ENCODE measurements around the gene MAGEL2. TPM values are rescaled to one million over a fixed set of nuclear protein-coding genes. Genes with fewer than 3 reads are reported as not detected.

MAGEL2 gene
- not detected in 2 replicates for total RNA-seq (2021)
- Bru-seq, nascent RNA, result percentile 13 among the genes with signal in this experiment
- BruChase-seq, experiment 1, labeled RNA remaining after a 2-hour chase, result not detected
- not detected for BruChase-seq, experiment 2, labeled RNA remaining after a 6-hour chase
- long read RNA-seq, result 0 reads

GRCh38 chr15:23647421-23648370, at the start of gene MAGEL2:
MAGEL2 (minus strand) TSS chr15:23647867; CDS start chr15:23647742, 125 bp downstream.
- Histone ChIP-seq H3K36me3 (ENCODE audit: insufficient read depth, low read length, poor library complexity, severe bottlenecking) (no peaks in the 10 kb centered on the region), H3K27me3 (replicated peaks; ENCODE audit: insufficient read depth, low read depth, low read length, poor library complexity) (no peaks in the 10 kb centered on the region), H3K9me3 (ENCODE audit: low read depth, low read length, poor library complexity, severe bottlenecking) (peaks cover 4% of the 10 kb centered on the region), H3K4me3 (ENCODE audit: low read depth, low read length, poor library complexity, severe bottlenecking) (no peak within 1 kb of the TSS), H3K4me1 (ENCODE audit: insufficient read depth, low read length, poor library complexity, severe bottlenecking) (no peaks in the 10 kb centered on the region), H3K27ac (ENCODE audit: low read depth, low read length, poor library complexity, severe bottlenecking) (no peak within 1 kb of the TSS)
- no peak for DNase-seq (ENCODE audit: low spot score)
- intact Hi-C loops (cut with micrococcal nuclease; ENCODE audit: unreplicated experiment), result loop anchor here (10.0 kb wide), 1 partner anchor 207 kb away; no protein-coding TSS in a partner anchor
- ChIA-PET CTCF (no interaction called here), POLR2A (ENCODE audit: low non-redundant PET) (no interaction called here)
- BruUV-seq (replicated peaks), result no TSS peak
- TF ChIP-seq CTCF (conservative IDR thresholded peaks at IDR 0.05; ENCODE audit: low read depth, low read length), result no peak
- TF ChIP-seq EZH2 (IDR thresholded peaks at IDR 0.05; ENCODE audit: borderline replicate concordance, low read depth, low read length, poor library complexity, severe bottlenecking), result no peak

- POLR2A ChIA-PET (ENCODE audit: low non-redundant PET), result no interaction called here
- intact Hi-C loops (cut with micrococcal nuclease; ENCODE audit: unreplicated experiment), result no loop called here
- TF ChIP-seq EZH2 (IDR thresholded peaks at IDR 0.05; ENCODE audit: borderline replicate concordance, low read depth, low read length, poor library complexity, severe bottlenecking), result no peak
- no peak for TF ChIP-seq CTCF (conservative IDR thresholded peaks at IDR 0.05; ENCODE audit: low read depth, low read length)
These were observed 47.6 kb upstream of the MAGEL2 start for GRCh38 chr15:23695282-23695681.

GRCh38 chr15:23694592-23694991, 46.9 kb upstream of the MAGEL2 start:
- no peak overlapping the region for H3K27ac ChIP-seq (ENCODE audit: low read depth, low read length, poor library complexity, severe bottlenecking)
- intact Hi-C loops (cut with micrococcal nuclease; ENCODE audit: unreplicated experiment), result no loop called here
- TF ChIP-seq EZH2 (IDR thresholded peaks at IDR 0.05; ENCODE audit: borderline replicate concordance, low read depth, low read length, poor library complexity, severe bottlenecking), result no peak
- TF ChIP-seq CTCF (conservative IDR thresholded peaks at IDR 0.05; ENCODE audit: low read depth, low read length), result no peak
- no peak for DNase-seq (ENCODE audit: low spot score)
- POLR2A ChIA-PET (ENCODE audit: low non-redundant PET), result no interaction called here
- H3K9me3 ChIP-seq (ENCODE audit: low read depth, low read length, poor library complexity, severe bottlenecking), result peaks cover 37% of the 10 kb centered on the region
- H3K4me1 ChIP-seq (ENCODE audit: insufficient read depth, low read length, poor library complexity, severe bottlenecking), result no peaks in the 10 kb centered on the region
- no TSS peak for BruUV-seq (replicated peaks)
- H3K4me3 ChIP-seq (ENCODE audit: low read depth, low read length, poor library complexity, severe bottlenecking), result no peak overlapping the region
- no peaks in the 10 kb centered on the region for H3K27me3 ChIP-seq (replicated peaks; ENCODE audit: insufficient read depth, low read depth, low read length, poor library complexity)
- CTCF ChIA-PET, result no interaction called here
- H3K36me3 ChIP-seq (ENCODE audit: insufficient read depth, low read length, poor library complexity, severe bottlenecking), result no peaks in the 10 kb centered on the region

More at GRCh38 chr15:23695282-23695681, 47.6 kb upstream of the MAGEL2 start:
- Histone ChIP-seq H3K36me3 (ENCODE audit: insufficient read depth, low read length, poor library complexity, severe bottlenecking) (no peaks in the 10 kb centered on the region), H3K9me3 (ENCODE audit: low read depth, low read length, poor library complexity, severe bottlenecking) (peaks cover 31% of the 10 kb centered on the region), H3K27ac (ENCODE audit: low read depth, low read length, poor library complexity, severe bottlenecking) (no peak overlapping the region), H3K4me3 (ENCODE audit: low read depth, low read length, poor library complexity, severe bottlenecking) (no peak overlapping the region), H3K4me1 (ENCODE audit: insufficient read depth, low read length, poor library complexity, severe bottlenecking) (no peaks in the 10 kb centered on the region), H3K27me3 (replicated peaks; ENCODE audit: insufficient read depth, low read depth, low read length, poor library complexity) (no peaks in the 10 kb centered on the region)
- no peak for DNase-seq (ENCODE audit: low spot score)
- BruUV-seq (replicated peaks), result no TSS peak
- CTCF ChIA-PET, result no interaction called here

Data from A673 (cell line).